ENCODE data around the gene NWD2. TPM values are rescaled to one million over a fixed set of nuclear protein-coding genes. Genes with fewer than 3 reads are reported as not detected.

NWD2 gene
- total and polyA plus RNA-seq, 4 donors: 3.5 to 10.3 (median 9.1) TPM

GRCh38 chr4:37470245-37470644 is 225.7 kb downstream of the NWD2 start:
- Histone ChIP-seq H3K9me3 (ENCODE audit: control insufficient read depth, insufficient read depth, low read length) (no peaks in the 10 kb centered on the region), H3K4me3 (ENCODE audit: low read depth, low read length) (no peak overlapping the region), H3K27ac (ENCODE audit: low read depth, low read length) (no peak overlapping the region), H3K4me1 (ENCODE audit: control insufficient read depth, insufficient read depth, low read length) (no peaks in the 10 kb centered on the region), H3K27me3 (ENCODE audit: control insufficient read depth, insufficient read depth, low read length) (no peaks in the 10 kb centered on the region), H3K36me3 (ENCODE audit: control insufficient read depth, insufficient read depth, low read length) (no peaks in the 10 kb centered on the region)
- no peak for DNase-seq (ENCODE audit: low read depth in 4 of 6, low spot score in 6 of 6)
- no CpG with 5 or more reads among the region's 1 CpG for WGBS (ENCODE audit: insufficient coverage)

DNA sequence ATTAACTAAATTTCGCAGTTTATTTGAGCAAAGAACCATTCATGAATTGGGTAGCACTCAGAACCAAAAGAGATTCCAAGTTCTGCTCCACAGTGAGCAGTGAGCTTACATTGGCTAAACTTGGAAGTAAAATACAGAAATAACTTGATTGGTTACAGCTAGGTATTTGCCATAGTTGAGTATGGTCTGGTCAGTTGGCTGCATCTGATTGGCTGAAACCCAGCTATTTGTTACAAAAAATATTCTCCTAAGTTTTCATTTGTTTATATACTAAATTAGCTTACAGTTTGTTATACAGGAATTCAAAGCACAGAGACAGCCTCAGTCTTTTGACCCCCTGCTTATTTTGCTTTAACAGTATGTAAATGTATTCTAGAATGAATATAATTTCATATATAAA is 226.6 kb downstream of the NWD2 start:
- H3K27ac ChIP-seq (ENCODE audit: low read depth, low read length): no peak overlapping the region
- no peak overlapping the region for H3K4me3 ChIP-seq (ENCODE audit: low read depth, low read length)
- DNase-seq (ENCODE audit: low read depth in 4 of 6, low spot score in 6 of 6): no peak
- H3K4me1 ChIP-seq (ENCODE audit: control insufficient read depth, insufficient read depth, low read length): no peaks in the 10 kb centered on the region
- no peaks in the 10 kb centered on the region for H3K9me3 ChIP-seq (ENCODE audit: control insufficient read depth, insufficient read depth, low read length)
- H3K27me3 ChIP-seq (ENCODE audit: control insufficient read depth, insufficient read depth, low read length): no peaks in the 10 kb centered on the region
- no CpG with 5 or more reads among the region's 1 CpG for WGBS (ENCODE audit: insufficient coverage)
- no peaks in the 10 kb centered on the region for H3K36me3 ChIP-seq (ENCODE audit: control insufficient read depth, insufficient read depth, low read length)

GRCh38 chr4:37471971-37472370 is 227.4 kb downstream of the NWD2 start:
- Histone ChIP-seq H3K9me3 (ENCODE audit: control insufficient read depth, insufficient read depth, low read length) (no peaks in the 10 kb centered on the region), H3K36me3 (ENCODE audit: control insufficient read depth, insufficient read depth, low read length) (no peaks in the 10 kb centered on the region), H3K4me3 (ENCODE audit: low read depth, low read length) (no peak overlapping the region), H3K4me1 (ENCODE audit: control insufficient read depth, insufficient read depth, low read length) (no peaks in the 10 kb centered on the region), H3K27ac (ENCODE audit: low read depth, low read length) (no peak overlapping the region), H3K27me3 (ENCODE audit: control insufficient read depth, insufficient read depth, low read length) (no peaks in the 10 kb centered on the region)
- no peak for DNase-seq (ENCODE audit: low read depth in 4 of 6, low spot score in 6 of 6)
- 79% methylated on average over 5 of the region's 5 CpGs for WGBS (ENCODE audit: insufficient coverage)

DNA sequence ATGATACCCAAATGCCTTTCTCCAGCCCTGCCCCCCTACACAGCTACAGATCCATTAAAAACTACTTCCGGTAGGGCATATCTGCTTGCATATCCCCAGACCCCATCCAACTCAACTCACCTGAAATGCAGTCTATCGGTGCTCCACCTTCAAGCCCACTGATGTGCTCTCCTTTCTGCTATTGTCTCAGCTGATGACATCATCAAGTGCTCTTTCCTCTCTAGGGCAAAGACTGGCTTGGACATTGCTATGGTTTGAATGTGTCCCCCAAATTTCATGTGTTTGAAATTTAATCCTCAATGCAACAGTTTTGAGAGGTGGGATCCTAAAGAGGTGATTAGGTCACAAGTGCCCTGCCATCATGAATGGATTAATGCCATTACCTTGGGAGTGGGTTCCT is 229.3 kb downstream of the NWD2 start:
- H3K27ac ChIP-seq (ENCODE audit: low read depth, low read length): no peak overlapping the region
- no peak for DNase-seq (ENCODE audit: low read depth in 4 of 6, low spot score in 6 of 6)
- H3K36me3 ChIP-seq (ENCODE audit: control insufficient read depth, insufficient read depth, low read length): no peaks in the 10 kb centered on the region
- 100% methylated on average over 2 of the region's 2 CpGs for WGBS (ENCODE audit: insufficient coverage)
- no peaks in the 10 kb centered on the region for H3K9me3 ChIP-seq (ENCODE audit: control insufficient read depth, insufficient read depth, low read length)
- H3K27me3 ChIP-seq (ENCODE audit: control insufficient read depth, insufficient read depth, low read length): no peaks in the 10 kb centered on the region
- H3K4me3 ChIP-seq (ENCODE audit: low read depth, low read length): no peak overlapping the region
- no peaks in the 10 kb centered on the region for H3K4me1 ChIP-seq (ENCODE audit: control insufficient read depth, insufficient read depth, low read length)

GRCh38 chr4:37475087-37475486 is 230.5 kb downstream of the NWD2 start:
- Histone ChIP-seq H3K36me3 (ENCODE audit: control insufficient read depth, insufficient read depth, low read length) (no peaks in the 10 kb centered on the region), H3K27me3 (ENCODE audit: control insufficient read depth, insufficient read depth, low read length) (no peaks in the 10 kb centered on the region), H3K4me3 (ENCODE audit: low read depth, low read length) (no peak overlapping the region), H3K9me3 (ENCODE audit: control insufficient read depth, insufficient read depth, low read length) (no peaks in the 10 kb centered on the region), H3K4me1 (ENCODE audit: control insufficient read depth, insufficient read depth, low read length) (no peaks in the 10 kb centered on the region), H3K27ac (ENCODE audit: low read depth, low read length) (no peak overlapping the region)
- DNase-seq (ENCODE audit: low read depth in 4 of 6, low spot score in 6 of 6): no peak
- WGBS (ENCODE audit: insufficient coverage): no CpG with 5 or more reads among the region's 1 CpG

GRCh38 chr4:37475776-37476175 is 231.2 kb downstream of the NWD2 start:
- no peaks in the 10 kb centered on the region for H3K9me3 ChIP-seq (ENCODE audit: control insufficient read depth, insufficient read depth, low read length)
- H3K4me1 ChIP-seq (ENCODE audit: control insufficient read depth, insufficient read depth, low read length): no peaks in the 10 kb centered on the region
- no peak for DNase-seq (ENCODE audit: low read depth in 4 of 6, low spot score in 6 of 6)
- no peak overlapping the region for H3K27ac ChIP-seq (ENCODE audit: low read depth, low read length)
- H3K27me3 ChIP-seq (ENCODE audit: control insufficient read depth, insufficient read depth, low read length): no peaks in the 10 kb centered on the region
- H3K4me3 ChIP-seq (ENCODE audit: low read depth, low read length): no peak overlapping the region
- H3K36me3 ChIP-seq (ENCODE audit: control insufficient read depth, insufficient read depth, low read length): no peaks in the 10 kb centered on the region
- no CpG with 5 or more reads among the region's 1 CpG for WGBS (ENCODE audit: insufficient coverage)

DNA sequence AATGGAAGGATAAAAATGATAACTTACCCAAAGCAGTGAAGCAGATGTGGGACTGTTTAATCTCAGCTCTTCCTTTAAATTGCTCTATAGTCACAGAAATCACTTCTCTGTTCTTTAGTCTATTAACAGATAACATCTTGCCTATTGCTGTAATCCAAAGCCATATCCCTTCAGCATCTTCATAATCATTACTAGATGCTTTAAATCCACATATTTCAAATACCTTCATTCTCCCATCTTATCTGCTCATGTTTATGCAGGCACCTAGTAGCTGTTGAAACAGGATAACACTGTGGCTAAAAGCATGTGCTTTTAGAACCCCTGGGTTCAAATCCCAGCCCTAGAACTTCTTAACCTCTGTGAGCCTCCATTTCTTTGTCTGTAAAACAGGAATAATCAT is 231.7 kb downstream of the NWD2 start:
- H3K27me3 ChIP-seq (ENCODE audit: control insufficient read depth, insufficient read depth, low read length): no peaks in the 10 kb centered on the region

GRCh38 chr4:37476691-37477090 is 232.1 kb downstream of the NWD2 start:
- Histone ChIP-seq H3K4me3 (ENCODE audit: low read depth, low read length) (no peak overlapping the region), H3K27ac (ENCODE audit: low read depth, low read length) (no peak overlapping the region), H3K36me3 (ENCODE audit: control insufficient read depth, insufficient read depth, low read length) (no peaks in the 10 kb centered on the region), H3K4me1 (ENCODE audit: control insufficient read depth, insufficient read depth, low read length) (no peaks in the 10 kb centered on the region), H3K27me3 (ENCODE audit: control insufficient read depth, insufficient read depth, low read length) (no peaks in the 10 kb centered on the region), H3K9me3 (ENCODE audit: control insufficient read depth, insufficient read depth, low read length) (no peaks in the 10 kb centered on the region)
- no peak for DNase-seq (ENCODE audit: low read depth in 4 of 6, low spot score in 6 of 6)
- WGBS (ENCODE audit: insufficient coverage): no CpG with 5 or more reads among the region's 2 CpGs

More for the DNA sequence above, 231.7 kb downstream of the NWD2 start:
- Histone ChIP-seq H3K9me3 (ENCODE audit: control insufficient read depth, insufficient read depth, low read length) (no peaks in the 10 kb centered on the region), H3K4me1 (ENCODE audit: control insufficient read depth, insufficient read depth, low read length) (no peaks in the 10 kb centered on the region), H3K27ac (ENCODE audit: low read depth, low read length) (no peak overlapping the region), H3K4me3 (ENCODE audit: low read depth, low read length) (no peak overlapping the region), H3K36me3 (ENCODE audit: control insufficient read depth, insufficient read depth, low read length) (no peaks in the 10 kb centered on the region)
- peak in 1 of 6 donors; percentile 30 for DNase-seq (ENCODE audit: low read depth in 4 of 6, low spot score in 6 of 6)

- Histone ChIP-seq H3K9me3 (ENCODE audit: control insufficient read depth, insufficient read depth, low read length) (no peaks in the 10 kb centered on the region), H3K27ac (ENCODE audit: low read depth, low read length) (no peak overlapping the region), H3K4me1 (ENCODE audit: control insufficient read depth, insufficient read depth, low read length) (no peaks in the 10 kb centered on the region), H3K36me3 (ENCODE audit: control insufficient read depth, insufficient read depth, low read length) (no peaks in the 10 kb centered on the region), H3K27me3 (ENCODE audit: control insufficient read depth, insufficient read depth, low read length) (no peaks in the 10 kb centered on the region), H3K4me3 (ENCODE audit: low read depth, low read length) (no peak overlapping the region)
- no CpG with 5 or more reads among the region's 3 CpGs for WGBS (ENCODE audit: insufficient coverage)
- no peak for DNase-seq (ENCODE audit: low read depth in 4 of 6, low spot score in 6 of 6)
Measured at GRCh38 chr4:37477126-37477525, 232.6 kb downstream of the NWD2 start.

DNA sequence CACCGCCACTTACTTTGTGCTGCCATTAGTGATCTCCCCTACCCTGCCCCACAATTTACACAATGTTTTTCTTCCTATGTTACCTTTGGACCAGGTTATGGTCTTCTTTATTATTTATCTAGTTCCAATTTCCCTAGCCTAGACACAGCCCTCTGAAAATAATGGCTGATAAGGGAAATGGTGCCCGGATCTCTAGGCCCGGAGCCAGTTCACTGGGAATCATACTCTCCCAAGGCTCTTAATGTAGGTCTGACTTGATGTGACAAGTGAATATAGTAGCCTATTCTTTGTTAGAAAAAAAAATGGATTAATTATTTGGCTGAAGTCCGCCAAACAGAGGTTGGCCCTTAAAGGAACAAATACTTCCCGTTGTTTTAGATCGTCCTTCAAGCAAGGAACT is 233.6 kb downstream of the NWD2 start:
- Histone ChIP-seq H3K36me3 (ENCODE audit: control insufficient read depth, insufficient read depth, low read length) (no peaks in the 10 kb centered on the region), H3K4me3 (ENCODE audit: low read depth, low read length) (no peak overlapping the region), H3K27me3 (ENCODE audit: control insufficient read depth, insufficient read depth, low read length) (no peaks in the 10 kb centered on the region), H3K4me1 (ENCODE audit: control insufficient read depth, insufficient read depth, low read length) (peaks cover 2% of the 10 kb centered on the region), H3K9me3 (ENCODE audit: control insufficient read depth, insufficient read depth, low read length) (no peaks in the 10 kb centered on the region), H3K27ac (ENCODE audit: low read depth, low read length) (no peak overlapping the region)
- no peak for DNase-seq (ENCODE audit: low read depth in 4 of 6, low spot score in 6 of 6)
- WGBS (ENCODE audit: insufficient coverage): no CpG with 5 or more reads among the region's 6 CpGs

Measured in spinal cord (tissue), 10 donors.